ENCODE measurements around the gene F10. TPM values are rescaled to one million over a fixed set of nuclear protein-coding genes. Genes with fewer than 3 reads are reported as not detected.

Gene F10
- total RNA-seq, 1 donor from 2014 or later, result not detected

DNA sequence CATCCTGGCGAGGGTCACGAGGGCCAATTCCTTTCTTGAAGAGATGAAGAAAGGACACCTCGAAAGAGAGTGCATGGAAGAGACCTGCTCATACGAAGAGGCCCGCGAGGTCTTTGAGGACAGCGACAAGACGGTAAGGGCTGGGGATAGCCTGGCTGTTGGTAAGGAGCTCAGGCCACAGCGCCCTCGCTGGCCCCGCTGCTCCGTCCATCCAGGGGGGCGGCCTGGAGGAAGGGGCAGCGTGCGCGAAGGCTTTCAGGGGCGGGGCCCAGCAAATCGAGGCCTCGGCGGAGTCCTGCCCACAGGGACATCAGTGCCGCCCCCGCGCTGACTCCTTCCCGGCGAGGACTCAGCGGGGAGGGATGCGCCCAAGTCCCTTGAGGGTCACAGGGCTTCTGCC is 6.9 kb downstream of the F10 start:
- no peak for DNase-seq (ENCODE audit: extremely low read depth, low read depth, low spot score)

GRCh38 chr13:113129921-113130750 is 7.5 kb downstream of the F10 start:
- DNase-seq (ENCODE audit: extremely low read depth, low read depth, low spot score), result no peak

- no peak for DNase-seq (ENCODE audit: extremely low read depth, low read depth, low spot score)
These were observed 12.7 kb downstream of the F10 start for GRCh38 chr13:113135281-113135760.

- DNase-seq (ENCODE audit: extremely low read depth, low read depth, low spot score), result no peak
These were observed 15.2 kb downstream of the F10 start for GRCh38 chr13:113137691-113138298.

- no peak for DNase-seq (ENCODE audit: extremely low read depth, low read depth, low spot score)
These were observed 16.4 kb downstream of the F10 start for GRCh38 chr13:113138792-113139551.

GRCh38 chr13:113139577-113139976 is 17.0 kb downstream of the F10 start:
- no peak for DNase-seq (ENCODE audit: extremely low read depth, low read depth, low spot score)

DNA sequence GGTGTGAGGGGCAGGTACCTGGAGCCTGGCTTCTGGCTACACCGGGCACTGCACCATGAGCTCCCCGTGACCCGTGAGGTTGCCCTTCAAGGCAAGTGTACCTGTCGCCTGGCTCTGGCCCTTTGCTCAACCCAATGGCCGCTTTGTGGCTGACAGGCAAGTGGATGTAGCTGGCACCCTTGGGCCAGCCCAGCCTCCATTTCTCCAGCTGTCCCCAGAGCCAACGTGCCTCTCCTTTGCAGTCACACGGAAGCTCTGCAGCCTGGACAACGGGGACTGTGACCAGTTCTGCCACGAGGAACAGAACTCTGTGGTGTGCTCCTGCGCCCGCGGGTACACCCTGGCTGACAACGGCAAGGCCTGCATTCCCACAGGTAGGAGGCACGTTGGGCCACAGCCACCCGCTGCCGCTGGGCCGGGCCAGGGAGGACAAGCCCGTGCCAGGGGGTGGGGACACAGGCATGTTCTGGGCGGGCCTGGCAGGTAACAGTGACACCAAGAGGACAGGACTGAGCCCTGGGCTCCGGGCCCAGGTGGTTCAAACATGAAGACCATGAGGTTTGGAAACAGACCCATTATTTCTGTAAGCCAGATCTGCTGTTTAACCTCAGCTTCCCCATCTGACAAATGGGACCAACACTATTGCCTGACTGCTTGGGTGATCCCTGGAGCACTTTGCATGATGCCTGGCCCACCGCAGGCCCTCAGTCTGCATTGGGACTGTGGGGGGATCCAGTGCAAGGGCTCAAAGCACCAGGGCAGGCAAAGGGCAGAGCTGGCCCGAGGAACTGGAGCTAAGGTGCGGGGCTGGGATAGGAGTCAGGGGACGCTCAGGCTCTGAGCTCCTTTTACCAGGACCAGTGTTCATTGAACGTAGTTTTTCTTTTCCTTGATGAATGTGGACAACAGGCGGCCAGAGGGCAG is 18.3 kb downstream of the F10 start:
- DNase-seq (ENCODE audit: extremely low read depth, low read depth, low spot score), result no peak

DNA sequence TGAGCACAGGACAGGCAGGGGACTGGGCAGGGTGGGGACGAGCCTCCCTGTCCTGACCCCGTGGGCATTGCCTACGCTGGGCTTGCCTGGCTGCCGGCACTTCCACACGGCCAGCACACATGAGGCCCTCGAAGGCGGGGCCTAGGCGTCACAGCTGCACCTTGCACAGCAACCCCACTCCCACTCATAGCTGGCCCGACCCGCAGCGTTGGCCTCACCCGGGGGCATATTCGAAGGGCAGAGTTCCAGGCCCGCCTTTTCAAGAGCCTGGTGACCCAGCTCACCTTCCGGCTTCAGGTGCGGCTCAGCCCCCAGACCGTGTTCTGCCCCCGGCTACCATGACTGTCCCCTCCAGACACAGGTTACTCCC is 19.0 kb downstream of the F10 start:
- DNase-seq (ENCODE audit: extremely low read depth, low read depth, low spot score), result no peak

DNA sequence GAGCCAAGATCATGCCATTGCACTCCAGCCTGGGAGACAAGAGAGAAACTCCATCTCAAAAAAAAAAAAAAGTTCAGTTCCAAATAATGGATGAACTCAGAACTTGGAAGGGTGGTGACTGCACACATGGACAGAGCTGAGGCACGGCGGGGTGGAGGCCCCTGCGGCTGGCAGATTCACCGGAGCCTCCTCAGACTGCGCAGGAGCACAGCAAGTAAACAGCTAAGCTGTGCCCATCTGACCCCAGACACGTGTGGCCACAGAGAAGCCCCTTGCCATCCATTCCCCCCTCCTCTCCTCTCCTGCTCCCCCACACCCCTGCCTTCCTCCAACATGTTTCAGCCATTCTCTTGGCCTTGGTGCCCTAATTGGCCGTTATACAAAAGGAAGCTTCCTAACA is 20.3 kb downstream of the F10 start:
- DNase-seq (ENCODE audit: extremely low read depth, low read depth, low spot score), result no peak

GRCh38 chr13:113143466-113144254 is 21.1 kb downstream of the F10 start:
- no peak for DNase-seq (ENCODE audit: extremely low read depth, low read depth, low spot score)

DNA sequence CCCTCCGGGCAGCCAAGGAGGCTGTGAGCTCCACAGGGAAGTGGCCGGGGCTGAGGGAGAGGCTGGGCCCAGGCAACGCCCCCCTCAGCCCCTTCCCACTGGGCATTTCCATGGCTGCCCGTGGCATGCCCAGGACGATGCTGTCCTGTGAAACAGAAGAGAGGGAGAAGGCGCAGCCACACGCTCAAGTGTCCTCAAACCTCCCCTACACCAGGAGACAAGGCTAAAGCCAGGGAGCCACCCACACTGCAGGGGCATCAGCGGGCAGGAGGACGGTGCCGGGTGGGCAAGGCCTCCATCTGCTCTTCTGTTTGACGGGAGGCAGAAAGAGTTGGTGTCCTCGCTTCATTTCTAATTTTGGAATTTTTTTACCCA is 21.6 kb downstream of the F10 start:
- no peak for DNase-seq (ENCODE audit: extremely low read depth, low read depth, low spot score)

- no peak for DNase-seq (ENCODE audit: extremely low read depth, low read depth, low spot score)
These were observed 22.9 kb downstream of the F10 start for GRCh38 chr13:113145496-113145895.

DNA sequence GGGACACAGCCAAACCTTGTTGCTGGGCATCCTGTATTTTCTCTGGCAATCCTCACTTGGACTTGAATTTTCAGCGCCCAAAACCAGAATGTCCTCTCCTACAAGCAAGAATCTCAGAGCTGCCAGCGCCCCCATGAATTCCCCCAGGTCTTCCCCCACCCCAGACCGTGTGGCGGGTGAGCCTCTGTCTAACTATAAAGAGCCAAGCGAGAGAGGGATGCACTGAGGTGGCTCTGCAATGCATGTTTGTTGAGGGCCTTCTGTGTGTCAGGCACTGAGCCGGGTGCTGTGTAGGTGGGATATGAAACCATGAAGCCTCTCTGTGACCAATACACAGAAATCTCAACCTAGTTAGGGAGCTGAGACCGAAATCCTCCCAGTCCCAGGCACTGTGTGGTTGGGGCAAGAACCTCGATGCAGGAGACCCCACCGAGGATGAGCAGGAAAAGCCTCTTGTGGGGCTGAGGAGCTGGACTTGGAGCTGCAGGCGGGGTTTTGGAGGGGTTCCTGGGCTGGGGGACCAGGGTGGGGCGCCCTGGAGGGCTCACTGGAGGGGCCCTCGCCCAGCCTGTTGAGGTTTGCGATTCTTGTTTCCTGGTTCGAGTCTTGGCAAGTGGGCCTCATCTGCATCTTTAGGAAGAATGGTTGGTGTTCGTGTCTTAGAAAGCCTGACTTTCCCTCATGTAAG is 23.5 kb downstream of the F10 start:
- no peak for DNase-seq (ENCODE audit: extremely low read depth, low read depth, low spot score)

- DNase-seq (ENCODE audit: extremely low read depth, low read depth, low spot score), result no peak
These were observed 24.2 kb downstream of the F10 start for GRCh38 chr13:113146750-113147149.

GRCh38 chr13:113147206-113147605 is 24.6 kb downstream of the F10 start:
- no peak for DNase-seq (ENCODE audit: extremely low read depth, low read depth, low spot score)

GRCh38 chr13:113148407-113148806 is 25.8 kb downstream of the F10 start:
- no peak for DNase-seq (ENCODE audit: extremely low read depth, low read depth, low spot score)

DNA sequence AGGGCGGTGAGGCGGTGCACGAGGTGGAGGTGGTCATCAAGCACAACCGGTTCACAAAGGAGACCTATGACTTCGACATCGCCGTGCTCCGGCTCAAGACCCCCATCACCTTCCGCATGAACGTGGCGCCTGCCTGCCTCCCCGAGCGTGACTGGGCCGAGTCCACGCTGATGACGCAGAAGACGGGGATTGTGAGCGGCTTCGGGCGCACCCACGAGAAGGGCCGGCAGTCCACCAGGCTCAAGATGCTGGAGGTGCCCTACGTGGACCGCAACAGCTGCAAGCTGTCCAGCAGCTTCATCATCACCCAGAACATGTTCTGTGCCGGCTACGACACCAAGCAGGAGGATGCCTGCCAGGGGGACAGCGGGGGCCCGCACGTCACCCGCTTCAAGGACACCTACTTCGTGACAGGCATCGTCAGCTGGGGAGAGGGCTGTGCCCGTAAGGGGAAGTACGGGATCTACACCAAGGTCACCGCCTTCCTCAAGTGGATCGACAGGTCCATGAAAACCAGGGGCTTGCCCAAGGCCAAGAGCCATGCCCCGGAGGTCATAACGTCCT is 26.4 kb downstream of the F10 start:
- no peak for DNase-seq (ENCODE audit: extremely low read depth, low read depth, low spot score)

- DNase-seq (ENCODE audit: extremely low read depth, low read depth, low spot score), result no peak
These were observed 27.3 kb downstream of the F10 start for GRCh38 chr13:113149711-113150549.
